Astrocyte (in vitro differentiated cells and primary cell): ENCODE results near the gene TENT4B. TPM values are rescaled to one million over a fixed set of nuclear protein-coding genes. Genes with fewer than 3 reads are reported as not detected.
"Not testable (repeated sequence)": the region's sequence is repeated elsewhere in the genome, so short reads cannot be mapped to it uniquely, and the experiment has no call there.

Source experiments
- DNase-seq: peaks from one replicate; pipeline ENCODE4 v3.0.0-alpha.2; 2010; ENCODE audit warnings: low read depth
- FAIRE-seq: peaks from 2 replicates; lab custom pipeline; 2011; peaks lifted over from hg19 to GRCh38; lab: Jason Lieb, UNC
- H2AFZ ChIP-seq: 2 replicates; pipeline ENCODE4 v1.6.0; 2012; ENCODE audit warnings: low read depth, low read length, inconsistent platforms
- H3K27ac ChIP-seq: 2 replicates; pipeline ENCODE4 v1.5.1; 2011; ENCODE audit warnings: low read depth, low read length, inconsistent platforms
- H3K27me3 ChIP-seq: 2 replicates; pipeline ENCODE4 v1.6.0; 2011; ENCODE audit warnings: low read length, inconsistent platforms; ENCODE audit not compliant: insufficient read depth
- H3K36me3 ChIP-seq: 2 replicates; pipeline ENCODE4 v1.5.1; 2011; ENCODE audit warnings: low read length, inconsistent platforms; ENCODE audit not compliant: insufficient read depth
- H3K4me1 ChIP-seq: 2 replicates; pipeline ENCODE4 v1.5.1; 2011; ENCODE audit warnings: low read length, inconsistent platforms; ENCODE audit not compliant: insufficient read depth
- H3K4me2 ChIP-seq: 2 replicates; pipeline ENCODE4 v1.6.0; 2012; ENCODE audit warnings: low read length, inconsistent platforms
- H3K4me3 ChIP-seq: 2 replicates; pipeline ENCODE4 v1.5.1; 2011; ENCODE audit warnings: low read depth, mild to moderate bottlenecking, low read length, inconsistent platforms; ENCODE audit not compliant: insufficient read depth
- H3K79me2 ChIP-seq: 2 replicates; pipeline ENCODE4 v1.6.0; 2012; ENCODE audit warnings: mild to moderate bottlenecking, low read length, inconsistent platforms; ENCODE audit not compliant: insufficient read depth
- H3K9ac ChIP-seq: 2 replicates; pipeline ENCODE4 v1.6.0; 2012; ENCODE audit warnings: mild to moderate bottlenecking, low read length, inconsistent platforms
- H3K9me3 ChIP-seq: 2 replicates; pipeline ENCODE4 v1.5.1; 2012; ENCODE audit warnings: low read depth, mild to moderate bottlenecking, low read length, inconsistent platforms; ENCODE audit not compliant: insufficient read depth
- H4K20me1 ChIP-seq: 2 replicates; pipeline ENCODE4 v1.6.0; 2012; ENCODE audit warnings: low read length, inconsistent platforms; ENCODE audit not compliant: insufficient read depth
- H3K27ac Mint-ChIP-seq: one replicate; pipeline ENCODE4 v1.8.0; 2021; ENCODE audit warnings: mild to moderate bottlenecking, mixed read lengths; ENCODE audit not compliant: unreplicated experiment
- H3K27me3 Mint-ChIP-seq: one replicate; pipeline ENCODE4 v1.8.0; 2021; ENCODE audit warnings: low read depth, mixed read lengths; ENCODE audit not compliant: unreplicated experiment
- H3K36me3 Mint-ChIP-seq: one replicate; pipeline ENCODE4 v1.8.0; 2021; ENCODE audit warnings: low read depth, mixed read lengths; ENCODE audit not compliant: unreplicated experiment
- H3K4me1 Mint-ChIP-seq: one replicate; pipeline ENCODE4 v1.8.0; 2021; ENCODE audit warnings: low read depth, mixed read lengths; ENCODE audit not compliant: unreplicated experiment
- H3K4me3 Mint-ChIP-seq: one replicate; pipeline ENCODE4 v1.8.0; 2021; ENCODE audit warnings: mild to moderate bottlenecking, moderate library complexity, mixed read lengths; ENCODE audit not compliant: unreplicated experiment
- H3K9me3 Mint-ChIP-seq: one replicate; pipeline ENCODE4 v1.8.0; 2021; ENCODE audit warnings: mild to moderate bottlenecking, mixed read lengths; ENCODE audit not compliant: unreplicated experiment
- EZH2 ChIP-seq: IDR thresholded peaks from 2 replicates; pipeline ENCODE4 v1.6.1; 2012; ENCODE audit warnings: mild to moderate bottlenecking, low read length, inconsistent platforms; ENCODE audit not compliant: insufficient read depth
- total RNA-seq: library from RNA; stranded (reverse); gene quantifications from 2 replicates; pipeline ENCODE4 v1.2.1, GENCODE V29; 2021
- TF ChIP-seq, protein P1 (sequence below): IDR thresholded peaks from 2 replicates; pipeline ENCODE4 v1.5.1; 2011; ENCODE audit warnings: low read depth, mild to moderate bottlenecking, inconsistent platforms, low read length, moderate library complexity; ENCODE audit not compliant: insufficient read depth

TENT4B gene
- total RNA-seq, 1 donor from 2014 or later: 17.0 TPM

DNA sequence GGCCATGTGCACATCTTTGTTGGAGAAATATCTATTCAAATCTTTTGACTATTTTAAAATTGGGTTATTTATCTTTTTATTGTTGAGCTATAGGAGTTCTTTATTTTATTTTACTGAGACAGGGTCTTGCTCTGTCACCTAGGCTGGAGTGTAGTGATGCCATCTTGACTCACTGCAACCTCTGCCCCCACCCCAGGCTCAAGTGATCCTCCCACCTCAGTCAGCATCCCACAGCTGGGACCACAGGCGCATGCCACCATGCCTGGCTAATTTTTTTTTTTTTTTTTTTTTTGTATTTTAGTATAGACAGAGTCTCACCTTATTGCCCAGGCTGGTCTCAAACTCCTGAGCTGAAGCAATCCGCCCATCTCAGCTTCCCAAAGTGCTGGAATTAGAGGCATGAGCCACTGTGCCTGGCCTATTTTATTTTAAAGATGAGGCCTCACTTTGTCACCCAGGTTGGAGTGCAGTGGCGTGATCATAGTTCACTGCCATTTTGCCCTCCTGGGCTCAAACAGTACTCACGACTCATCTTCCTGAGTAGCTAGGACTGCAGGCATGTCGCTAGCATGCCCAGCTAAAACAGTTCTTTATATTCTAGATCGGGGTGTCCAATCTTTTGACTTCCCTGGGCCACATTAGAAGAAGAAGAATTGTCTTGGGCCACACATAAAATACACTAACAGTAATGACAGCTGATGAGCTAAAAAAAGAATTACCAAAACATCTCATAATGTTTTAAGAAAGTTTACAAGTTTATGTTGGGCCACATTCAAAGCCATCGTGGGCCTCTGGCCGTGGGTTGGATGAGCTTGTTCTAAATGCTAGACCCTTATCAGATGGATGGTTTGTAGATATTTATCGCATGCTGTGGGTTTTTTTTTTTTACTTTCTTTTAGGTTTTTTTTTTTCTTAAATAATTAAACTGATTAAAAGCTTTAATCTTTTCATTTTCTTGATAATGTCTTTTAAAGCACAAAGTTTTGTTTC lies 13.7 kb downstream of the TENT4B start:
- Histone ChIP-seq H3K4me3 (no peak overlapping the region), H3K9ac (no peak overlapping the region), H3K79me2 (peaks cover 87% of the 10 kb centered on the region), H3K9me3 (no peaks in the 10 kb centered on the region), H4K20me1 (peaks cover 64% of the 10 kb centered on the region), H3K27me3 (no peaks in the 10 kb centered on the region), H3K4me1 (peaks cover 12% of the 10 kb centered on the region), H2AFZ (no peak overlapping the region), H3K27ac (no peak overlapping the region), H3K36me3 (no peaks in the 10 kb centered on the region), H3K4me2 (peak overlapping the region; percentile 54)
- Mint-ChIP-seq H3K27ac (peak overlapping the region; percentile 91), H3K4me1 (peaks cover 18% of the 10 kb centered on the region), H3K4me3 (no peak overlapping the region), H3K27me3 (no peaks in the 10 kb centered on the region), H3K9me3 (no peaks in the 10 kb centered on the region), H3K36me3 (no peaks in the 10 kb centered on the region)
- FAIRE-seq (no peak), DNase-seq (no peak)
- TF ChIP-seq EZH2: no peak
- TF ChIP-seq, protein P1, sequence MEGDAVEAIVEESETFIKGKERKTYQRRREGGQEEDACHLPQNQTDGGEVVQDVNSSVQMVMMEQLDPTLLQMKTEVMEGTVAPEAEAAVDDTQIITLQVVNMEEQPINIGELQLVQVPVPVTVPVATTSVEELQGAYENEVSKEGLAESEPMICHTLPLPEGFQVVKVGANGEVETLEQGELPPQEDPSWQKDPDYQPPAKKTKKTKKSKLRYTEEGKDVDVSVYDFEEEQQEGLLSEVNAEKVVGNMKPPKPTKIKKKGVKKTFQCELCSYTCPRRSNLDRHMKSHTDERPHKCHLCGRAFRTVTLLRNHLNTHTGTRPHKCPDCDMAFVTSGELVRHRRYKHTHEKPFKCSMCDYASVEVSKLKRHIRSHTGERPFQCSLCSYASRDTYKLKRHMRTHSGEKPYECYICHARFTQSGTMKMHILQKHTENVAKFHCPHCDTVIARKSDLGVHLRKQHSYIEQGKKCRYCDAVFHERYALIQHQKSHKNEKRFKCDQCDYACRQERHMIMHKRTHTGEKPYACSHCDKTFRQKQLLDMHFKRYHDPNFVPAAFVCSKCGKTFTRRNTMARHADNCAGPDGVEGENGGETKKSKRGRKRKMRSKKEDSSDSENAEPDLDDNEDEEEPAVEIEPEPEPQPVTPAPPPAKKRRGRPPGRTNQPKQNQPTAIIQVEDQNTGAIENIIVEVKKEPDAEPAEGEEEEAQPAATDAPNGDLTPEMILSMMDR: no peak

DNA sequence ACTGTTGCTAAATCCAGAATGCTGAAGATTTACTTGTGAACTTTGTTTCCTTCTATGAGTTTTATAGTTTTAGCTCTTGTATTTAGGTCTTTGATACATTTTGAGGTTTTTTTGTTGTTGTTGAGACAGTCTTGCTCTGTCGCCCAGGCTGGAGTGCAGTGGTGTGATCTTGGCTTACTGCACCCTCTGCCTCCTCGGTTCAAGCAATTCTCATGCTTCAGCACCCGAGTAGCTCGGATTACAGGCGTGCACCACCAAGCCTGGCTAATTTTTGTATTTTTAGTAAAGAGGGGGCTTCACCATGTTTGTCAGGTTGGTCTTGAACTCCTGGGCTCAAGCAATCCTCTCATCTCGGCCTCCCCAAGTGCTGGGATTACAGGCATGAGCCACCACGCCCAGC lies 14.4 kb downstream of the TENT4B start:
- H3K9me3 Mint-ChIP-seq: no peaks in the 10 kb centered on the region
- Histone ChIP-seq H3K4me2 (no peak overlapping the region), H3K27me3 (no peaks in the 10 kb centered on the region), H3K79me2 (peaks cover 86% of the 10 kb centered on the region), H3K27ac (no peak overlapping the region), H3K9ac (no peak overlapping the region), H3K4me1 (peaks cover 12% of the 10 kb centered on the region), H3K9me3 (no peaks in the 10 kb centered on the region), H4K20me1 (peaks cover 67% of the 10 kb centered on the region), H3K4me3 (no peak overlapping the region), H2AFZ (no peak overlapping the region), H3K36me3 (no peaks in the 10 kb centered on the region)
- no peak for TF ChIP-seq EZH2
- TF ChIP-seq, protein P1: no peak
- peaks cover 18% of the 10 kb centered on the region for H3K4me1 Mint-ChIP-seq
- no peak for FAIRE-seq
- DNase-seq: no peak
- H3K27ac Mint-ChIP-seq: peak overlapping the region; percentile 91
- H3K4me3 Mint-ChIP-seq: no peak overlapping the region
- no peaks in the 10 kb centered on the region for H3K27me3 Mint-ChIP-seq
- no peaks in the 10 kb centered on the region for H3K36me3 Mint-ChIP-seq

DNA sequence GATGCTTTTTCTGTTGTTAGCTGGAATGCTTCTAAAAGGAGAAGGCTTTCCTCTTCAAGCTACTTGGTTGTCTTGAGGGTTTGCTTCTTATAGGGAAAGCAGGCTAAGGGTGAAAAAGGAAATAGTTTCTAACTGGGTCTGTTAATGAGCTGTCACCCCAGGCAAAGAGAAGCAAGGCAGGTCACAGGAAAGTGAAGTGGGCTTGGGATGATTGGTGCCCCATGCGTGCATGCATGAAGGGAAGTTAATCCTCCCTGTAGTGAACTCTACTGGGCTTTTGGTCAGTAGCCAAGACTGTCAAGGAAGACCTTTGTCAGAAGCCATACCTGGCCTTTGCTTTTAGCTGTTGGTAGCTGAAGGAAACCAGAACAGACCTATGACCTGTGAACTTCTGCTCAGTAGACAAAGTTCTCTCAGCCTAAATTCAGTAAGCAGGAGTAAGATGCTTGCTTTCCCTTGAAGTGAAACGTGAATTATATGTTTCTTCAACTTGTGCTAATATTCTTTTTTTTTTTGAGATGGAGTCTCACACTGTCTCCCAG lies 16.5 kb downstream of the TENT4B start:
- Histone ChIP-seq H3K9ac (no peak overlapping the region), H3K36me3 (no peaks in the 10 kb centered on the region), H4K20me1 (peaks cover 74% of the 10 kb centered on the region), H3K4me3 (no peak overlapping the region), H3K27me3 (no peaks in the 10 kb centered on the region), H3K4me2 (no peak overlapping the region), H3K27ac (no peak overlapping the region), H2AFZ (no peak overlapping the region), H3K79me2 (peaks cover 86% of the 10 kb centered on the region), H3K9me3 (no peaks in the 10 kb centered on the region), H3K4me1 (peaks cover 12% of the 10 kb centered on the region)
- no peaks in the 10 kb centered on the region for H3K36me3 Mint-ChIP-seq
- H3K4me3 Mint-ChIP-seq: no peak overlapping the region
- peaks cover 17% of the 10 kb centered on the region for H3K4me1 Mint-ChIP-seq
- H3K27ac Mint-ChIP-seq: no peak overlapping the region
- no peak for DNase-seq
- H3K9me3 Mint-ChIP-seq: no peaks in the 10 kb centered on the region
- no peak for FAIRE-seq
- no peaks in the 10 kb centered on the region for H3K27me3 Mint-ChIP-seq
- TF ChIP-seq EZH2: no peak
- TF ChIP-seq, protein P1: no peak

DNA sequence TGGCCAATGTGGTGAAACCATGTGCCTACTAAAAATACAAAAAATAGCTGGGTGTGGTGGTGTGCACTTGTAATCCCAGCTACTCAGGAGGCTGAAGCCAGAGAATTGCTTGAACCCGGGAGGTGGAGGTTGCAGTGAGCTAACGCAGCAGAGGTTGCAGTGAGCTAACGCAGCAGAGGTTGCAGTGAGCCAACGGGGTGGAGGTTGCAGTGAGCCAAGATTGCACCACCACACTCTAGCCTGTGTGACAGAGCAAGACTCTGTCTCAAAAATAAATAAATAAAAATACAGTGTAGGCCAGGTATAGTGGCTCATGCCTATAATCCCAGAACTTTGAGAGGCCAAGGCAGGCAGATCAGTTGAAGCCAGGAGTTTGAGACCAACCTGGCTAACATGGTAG lies 18.7 kb downstream of the TENT4B start:
- H3K9me3 Mint-ChIP-seq, H3K27ac Mint-ChIP-seq, H3K36me3 ChIP-seq, H3K9ac ChIP-seq, H3K4me3 Mint-ChIP-seq, H3K4me1 ChIP-seq, H3K4me2 ChIP-seq, H3K27me3 Mint-ChIP-seq, H3K27ac ChIP-seq, H3K4me3 ChIP-seq, DNase-seq, FAIRE-seq, H3K36me3 Mint-ChIP-seq, H2AFZ ChIP-seq, H3K27me3 ChIP-seq, H3K9me3 ChIP-seq: not testable (repeated sequence)
- Histone ChIP-seq H4K20me1 (peaks cover 58% of the 10 kb centered on the region), H3K79me2 (peaks cover 76% of the 10 kb centered on the region)
- H3K4me1 Mint-ChIP-seq: peaks cover 12% of the 10 kb centered on the region
